HepG2 (cell line): Measurements from ENCODE around the gene COMMD3. TPM values are rescaled to one million over a fixed set of nuclear protein-coding genes. Genes with fewer than 3 reads are reported as not detected.
A peak's percentile ranks its signal among the peaks of the same experiment; 100 is the strongest.

Experiments
- ATAC-seq: fragments of 200-7000 bp; cut with Tn5 transposase; 3 replicates; pipeline ENCODE4 v1.9.1; 2020; ENCODE audit warnings: mild to moderate bottlenecking, moderate library complexity
- BruUV-seq: library from RNA; stranded (reverse); fragments of 400-500 nt; replicated peaks from 2 replicates; lab custom pipeline; 2021; lab: Mats Ljungman, UMichigan
- CTCF ChIA-PET: fragments of 300-600 bp; formaldehyde crosslinking; extraction: SDS; loops from one replicate; lab custom pipeline; 2021; ENCODE audit warnings: low total read pairs, inconsistent platforms, low intra/inter-chr PET ratio; lab: Yijun Ruan, JAX
- POLR2A ChIA-PET: fragments of 350-600 bp; sonication (Branson Sonifier 250); formaldehyde crosslinking; loops from one replicate; lab custom pipeline; 2020; ENCODE audit warnings: antibody characterized with exemption, inconsistent platforms; lab: Yijun Ruan, JAX
- DNase-seq: peaks from one replicate; pipeline ENCODE4 v3.0.0-alpha.2; 2015; ENCODE audit warnings: low spot score
- FAIRE-seq: peaks from 3 replicates; lab custom pipeline; 2011; peaks lifted over from hg19 to GRCh38; lab: Jason Lieb, UNC
- H2AFZ ChIP-seq: one replicate; pipeline ENCODE4 v1.6.1; 2011; ENCODE audit warnings: low read length, inconsistent platforms
- H3K27ac ChIP-seq: fragments of 300-600 bp; 3 replicates; pipeline ENCODE4 v1.8.0; 2011; ENCODE audit warnings: mixed run types, mild to moderate bottlenecking, mixed read lengths, low read length, inconsistent platforms; ENCODE audit not compliant: insufficient read depth; ENCODE audit errors: extremely low read length
- H3K27me3 ChIP-seq, 2 experiments: fragments of 200-600 bp in 1 of 2; 2 replicates in 1 of 2; 3 replicates in 1 of 2; pipeline versions ENCODE4 v1.6.0 to v1.8.0; 2011; ENCODE audit warnings: low read length in 2 of 2, mild to moderate bottlenecking in 2 of 2, moderate library complexity in 2 of 2, inconsistent platforms in 1 of 2; ENCODE audit not compliant: insufficient read depth in 2 of 2, control insufficient read depth in 1 of 2
- H3K36me3 ChIP-seq, 2 experiments: fragments of 200-600 bp in 1 of 2; replicated peaks in 1 of 2; 2 replicates in 1 of 2; 3 replicates in 1 of 2; pipeline versions ENCODE4 v1.5.1 to v1.8.0; 2011; ENCODE audit warnings: low read length in 2 of 2, inconsistent platforms in 1 of 2; ENCODE audit not compliant: insufficient read depth in 2 of 2, control insufficient read depth in 1 of 2
- H3K4me1 ChIP-seq: 2 replicates; pipeline ENCODE4 v1.5.1; 2012; ENCODE audit warnings: low read length, inconsistent platforms; ENCODE audit not compliant: insufficient read depth
- H3K4me2 ChIP-seq: 2 replicates; pipeline ENCODE4 v1.6.0; 2011; ENCODE audit warnings: low read depth, low read length, inconsistent platforms
- H3K4me3 ChIP-seq, 3 experiments: fragments of 200-600 bp in 1 of 3; sonication (generic), shearing (Covaris generic) in 1 of 3; replicated peaks in 1 of 3; 2 replicates each; pipeline ENCODE4 v1.5.1; 2011 to 2016; ENCODE audit warnings: low read length in 3 of 3, inconsistent platforms in 2 of 3, low read depth in 2 of 3, mild to moderate bottlenecking in 2 of 3, control low read depth in 1 of 3, mixed read lengths in 1 of 3; ENCODE audit not compliant: insufficient read depth in 1 of 3
- H3K79me2 ChIP-seq: one replicate; pipeline ENCODE4 v1.6.1; 2011; ENCODE audit warnings: low read length, inconsistent platforms; ENCODE audit not compliant: insufficient read depth
- H3K9ac ChIP-seq: 2 replicates; pipeline ENCODE4 v1.6.0; 2011; ENCODE audit warnings: mild to moderate bottlenecking, low read depth, low read length, inconsistent platforms; ENCODE audit not compliant: insufficient read depth
- H3K9me3 ChIP-seq: 2 replicates; pipeline ENCODE4 v1.5.1; 2012; ENCODE audit warnings: mild to moderate bottlenecking, low read length
- H4K20me1 ChIP-seq: 2 replicates; pipeline ENCODE4 v1.6.0; 2011; ENCODE audit warnings: inconsistent platforms, mild to moderate bottlenecking, low read length, moderate library complexity; ENCODE audit not compliant: insufficient read depth
- ATF5 ChIP-seq: sonication (generic); formaldehyde crosslinking; IDR thresholded peaks from 2 replicates; pipeline ENCODE4 v1.4.0; 2020; ENCODE audit warnings: mild to moderate bottlenecking, low read depth, missing genetic modification reagents
- HNRNPK ChIP-seq: fragments of 200-400 bp; formaldehyde crosslinking; IDR thresholded peaks from 2 replicates; pipeline ENCODE4 v1.6.1; 2018; ENCODE audit warnings: low read length, low read depth, moderate library complexity, mild to moderate bottlenecking; ENCODE audit not compliant: poor library complexity, severe bottlenecking
- MTA1 ChIP-seq: sonication (generic); formaldehyde crosslinking; IDR thresholded peaks from 2 replicates; pipeline ENCODE4 v1.4.0; 2020; ENCODE audit warnings: missing genetic modification reagents, mild to moderate bottlenecking, borderline replicate concordance
- STAG1 ChIP-seq: sonication (generic); formaldehyde crosslinking; IDR thresholded peaks from 2 replicates; pipeline ENCODE4 v1.4.0; 2020; ENCODE audit warnings: missing genetic modification reagents
- SYNCRIP ChIP-seq: fragments of 200-400 bp; formaldehyde crosslinking; IDR thresholded peaks from 2 replicates; pipeline ENCODE4 v1.6.1; 2018; ENCODE audit warnings: mild to moderate bottlenecking, low read depth, low read length; ENCODE audit not compliant: insufficient read depth
- ZNF318 ChIP-seq: sonication (generic); formaldehyde crosslinking; IDR thresholded peaks from 2 replicates; pipeline ENCODE4 v1.4.0; 2020; ENCODE audit warnings: mild to moderate bottlenecking, missing genetic modification reagents
- ZNF704 ChIP-seq: sonication (generic); formaldehyde crosslinking; IDR thresholded peaks from 2 replicates; pipeline ENCODE4 v1.8.1; 2023; ENCODE audit warnings: mild to moderate bottlenecking, inconsistent platforms, moderate library complexity, missing genetic modification reagents, borderline replicate concordance
- WGBS: methylation state at CpG from one replicate; pipeline ENCODE4 v1.1.6; 2017; ENCODE audit warnings: low lambda C conversion rate; 5-methylcytosine and 5-hydroxymethylcytosine counted together
- in situ Hi-C: cut with HindIII; loops from 2 replicates; pipeline ENCODE4 v1.10.0; 2017; ENCODE audit warnings: low pct_unique_long_range_greater_than_20kb; ENCODE audit not compliant: extremely low pct_ligation_motif_present
- intact Hi-C: fragments of 100-400 bp; cut with micrococcal nuclease; formaldehyde crosslinking; loops from one replicate; pipeline ENCODE4 v1.10.0; 2022; ENCODE audit not compliant: unreplicated experiment
- polyA plus RNA-seq, 8 experiments: library from polyadenylated mRNA; depleted of rRNA in 3 of 8; stranded (reverse) in 7 of 8; unstranded in 1 of 8; fragments of >200 nt; fragmentation: Illumina TruSeq in 4 of 8; extraction: Trizol in 4 of 8; gene quantifications; 2 replicates each; pipeline versions ENCODE4 v1.2.1 to v1.2.3, GENCODE V29; 2011 to 2016; ENCODE audit warnings: low read depth in 4 of 8, missing spikeins in 1 of 8, mixed read lengths in 1 of 8; ENCODE audit not compliant: insufficient read depth in 1 of 8
- total RNA-seq, 5 experiments: library from RNA; depleted of rRNA; stranded (reverse); fragments of >200 nt; fragmentation: Illumina TruSeq; extraction: Trizol; gene quantifications; 2 replicates each; pipeline ENCODE4 v1.2.3, GENCODE V29; 2016; ENCODE audit warnings: low read depth in 1 of 5

Gene COMMD3
- total and polyA plus RNA-seq, 2 of the 13 experiments (the other 11 are each of a cell fraction or from before 2014, with no cell fraction given) = 38.7 to 54.4 TPM

GRCh38 chr10:22301193-22301592, 15.0 kb upstream of the COMMD3 start:
- CTCF ChIA-PET = no interaction called here
- H3K27me3 ChIP-seq = no peaks in the 10 kb centered on the region
- no peak overlapping the region for H3K4me3 ChIP-seq
- 14% methylated on average over 1 of the region's 4 CpGs for WGBS
- FAIRE-seq = no peak
- H4K20me1 ChIP-seq = no peaks in the 10 kb centered on the region
- H3K27ac ChIP-seq = no peak overlapping the region
- H3K9ac ChIP-seq = no peak overlapping the region
- POLR2A ChIA-PET = no interaction called here
- H3K36me3 ChIP-seq = no peaks in the 10 kb centered on the region
- BruUV-seq = no TSS peak
- no peak overlapping the region for H3K4me2 ChIP-seq
- H3K79me2 ChIP-seq = no peaks in the 10 kb centered on the region
- intact Hi-C loops = no loop called here
- H3K9me3 ChIP-seq = no peaks in the 10 kb centered on the region
- TF ChIP-seq ZNF704 (CRISPR knock-in tag) = no peak
- TF ChIP-seq STAG1 (CRISPR knock-in tag) = 0 out of 2 replicates have a peak, but pooled peaks have one; percentile 3
- H3K4me1 ChIP-seq = no peaks in the 10 kb centered on the region
- in situ Hi-C loops = loop anchor here (25.0 kb wide), 2 partner anchors 411 to 789 kb away; partner anchors contain the start of gene PIP4K2A
- H2AFZ ChIP-seq = no peak overlapping the region
- peak; percentile 64 for ATAC-seq
- no peak for DNase-seq

- ChIA-PET CTCF (no interaction called here), POLR2A (no interaction called here)
- no TSS peak for BruUV-seq
- no peak for DNase-seq
- 33% methylated on average over 3 of the region's 3 CpGs for WGBS
- no peak overlapping the region for H3K27ac ChIP-seq
- no peaks in the 10 kb centered on the region for H3K4me1 ChIP-seq
- in situ Hi-C loops = loop anchor here (25.0 kb wide), 2 partner anchors 409 to 791 kb away; partner anchors contain the start of gene PIP4K2A
- intact Hi-C loops = no loop called here
- no peak overlapping the region for H3K4me2 ChIP-seq
- no peak overlapping the region for H3K9ac ChIP-seq
- no peaks in the 10 kb centered on the region for H3K79me2 ChIP-seq
- H3K36me3 ChIP-seq = no peaks in the 10 kb centered on the region
- FAIRE-seq = no peak
- H3K27me3 ChIP-seq = no peaks in the 10 kb centered on the region
- H3K4me3 ChIP-seq = no peak overlapping the region
- H2AFZ ChIP-seq = no peak overlapping the region
- no peak for ATAC-seq
- no peaks in the 10 kb centered on the region for H4K20me1 ChIP-seq
- H3K9me3 ChIP-seq = no peaks in the 10 kb centered on the region
- TF ChIP-seq HNRNPK (no peak), SYNCRIP (no peak), ZNF318 (CRISPR knock-in tag) (no peak), MTA1 (no peak), ATF5 (no peak)
These were observed 12.7 kb upstream of the COMMD3 start for GRCh38 chr10:22303461-22303860.
